Fibroblast of lung (primary cell): ENCODE results near the gene POM121C.
"Not testable (repeated sequence)": the region's sequence is repeated elsewhere in the genome, so short reads cannot be mapped to it uniquely, and the experiment has no call there.

ENCODE experiments used
- EZH2 ChIP-seq: IDR thresholded peaks from 2 replicates; pipeline ENCODE4 v1.5.1; 2012; ENCODE audit warnings: low read length, control low read depth, mild to moderate bottlenecking; ENCODE audit errors: missing control alignments
- TF ChIP-seq, protein P1 (sequence below), 2 donors: IDR thresholded peaks in 1 of 2; conservative IDR thresholded peaks in 1 of 2; 1 replicate in 1 of 2; 2 replicates in 1 of 2; pipeline ENCODE4 v1.5.1; 2011 to 2012; ENCODE audit warnings: low read length in 2 of 2, control low read depth in 1 of 2, inconsistent platforms in 1 of 2, low read depth in 1 of 2, mild to moderate bottlenecking in 1 of 2

DNA sequence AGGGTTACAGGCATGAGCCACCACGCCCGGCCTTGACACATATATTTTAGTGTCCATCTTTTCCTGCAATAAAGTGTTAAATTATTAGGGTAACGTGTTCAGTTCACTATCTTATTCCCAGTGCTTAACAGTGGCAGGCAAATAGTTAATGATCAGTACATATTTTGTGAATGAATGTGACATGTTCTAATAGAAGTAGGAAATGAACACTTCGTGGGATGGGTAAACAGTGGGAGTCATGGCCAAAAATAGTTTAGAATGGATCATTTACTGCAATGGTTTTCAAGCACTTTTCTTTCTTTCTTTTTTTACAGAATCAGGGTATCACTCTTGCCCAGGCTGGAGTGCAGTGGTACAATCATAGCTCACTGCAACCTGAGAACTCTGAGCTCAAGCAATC lies 15.9 kb downstream of the POM121C start:
- not testable (repeated sequence) for TF ChIP-seq EZH2
- TF ChIP-seq, protein P1, sequence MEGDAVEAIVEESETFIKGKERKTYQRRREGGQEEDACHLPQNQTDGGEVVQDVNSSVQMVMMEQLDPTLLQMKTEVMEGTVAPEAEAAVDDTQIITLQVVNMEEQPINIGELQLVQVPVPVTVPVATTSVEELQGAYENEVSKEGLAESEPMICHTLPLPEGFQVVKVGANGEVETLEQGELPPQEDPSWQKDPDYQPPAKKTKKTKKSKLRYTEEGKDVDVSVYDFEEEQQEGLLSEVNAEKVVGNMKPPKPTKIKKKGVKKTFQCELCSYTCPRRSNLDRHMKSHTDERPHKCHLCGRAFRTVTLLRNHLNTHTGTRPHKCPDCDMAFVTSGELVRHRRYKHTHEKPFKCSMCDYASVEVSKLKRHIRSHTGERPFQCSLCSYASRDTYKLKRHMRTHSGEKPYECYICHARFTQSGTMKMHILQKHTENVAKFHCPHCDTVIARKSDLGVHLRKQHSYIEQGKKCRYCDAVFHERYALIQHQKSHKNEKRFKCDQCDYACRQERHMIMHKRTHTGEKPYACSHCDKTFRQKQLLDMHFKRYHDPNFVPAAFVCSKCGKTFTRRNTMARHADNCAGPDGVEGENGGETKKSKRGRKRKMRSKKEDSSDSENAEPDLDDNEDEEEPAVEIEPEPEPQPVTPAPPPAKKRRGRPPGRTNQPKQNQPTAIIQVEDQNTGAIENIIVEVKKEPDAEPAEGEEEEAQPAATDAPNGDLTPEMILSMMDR (conservative IDR thresholded peaks at IDR 0.05 in 1 of 2, IDR thresholded peaks at IDR 0.05 in 1 of 2; ENCODE audit: low read depth in 1 of 2, low read length in 2 of 2): not testable (repeated sequence)
